ENCODE results near the gene GAB1.
A peak's percentile ranks its signal among the peaks of the same experiment; 100 is the strongest.

The GAB1 gene

GRCh38 chr4:143512978-143513313 lies 176.3 kb downstream of the GAB1 start:
- DNase-seq = no peak

GRCh38 chr4:143513314-143514168 lies 176.9 kb downstream of the GAB1 start, which contains the start of gene SMARCA5:
Gene SMARCA5, plus strand, starts transcription at chr4:143513702. Its CDS starts 223 bp downstream, at chr4:143513925.
- DNase-seq = peak; percentile 98

GRCh38 chr4:143514169-143514495 lies 177.5 kb downstream of the GAB1 start:
- no peak for DNase-seq

- DNase-seq = peak; percentile 16 to 29
These were observed 177.8 kb downstream of the GAB1 start for GRCh38 chr4:143514497-143514896.

GRCh38 chr4:143514901-143515300 lies 178.2 kb downstream of the GAB1 start:
- no peak for DNase-seq

- no peak for DNase-seq
These were observed 179.2 kb downstream of the GAB1 start for GRCh38 chr4:143515905-143516304.

GRCh38 chr4:143517764-143518163 lies 181.1 kb downstream of the GAB1 start:
- no peak for DNase-seq
